ENCODE results near the gene ZNF267. TPM values are rescaled to one million over a fixed set of nuclear protein-coding genes. Genes with fewer than 3 reads are reported as not detected.

Gene ZNF267
- total RNA-seq, 4 donors from 2014 or later = 7.7 to 13.2 (median 11.3) TPM

GRCh38 chr16:31861455-31861854, 12.2 kb upstream of the ZNF267 start:
- TF ChIP-seq CTCF (IDR thresholded peaks at IDR 0.05) (no peak), POLR2AphosphoS5 (IDR thresholded peaks at IDR 0.05) (no peak), EP300 (IDR thresholded peaks at IDR 0.05) (no peak)
- Histone ChIP-seq H3K36me3 (no peaks in the 10 kb centered on the region), H3K27ac (no peak overlapping the region), H3K27me3 (no peaks in the 10 kb centered on the region), H3K4me3 (no peak overlapping the region), H3K4me1 (no peaks in the 10 kb centered on the region), H3K9me3 (no peaks in the 10 kb centered on the region)
- no peak for DNase-seq (ENCODE audit: low spot score in 2 of 2)
- WGBS = 69% methylated on average over 4 of the region's 4 CpGs

- WGBS = 88% methylated on average over 3 of the region's 3 CpGs
- no peaks in the 10 kb centered on the region for H3K27me3 ChIP-seq
Observed at GRCh38 chr16:31862761-31863160, 10.8 kb upstream of the ZNF267 start.

GRCh38 chr16:31868164-31868563, 5.4 kb upstream of the ZNF267 start:
- DNase-seq (ENCODE audit: low spot score in 2 of 2) = no peak
- H3K4me1 ChIP-seq = peaks cover 14% of the 10 kb centered on the region
- 30% methylated on average over 3 of the region's 3 CpGs for WGBS
- H3K27ac ChIP-seq = no peak overlapping the region
- no peaks in the 10 kb centered on the region for H3K36me3 ChIP-seq
- H3K4me3 ChIP-seq = no peak overlapping the region
- H3K9me3 ChIP-seq = no peaks in the 10 kb centered on the region
- no peaks in the 10 kb centered on the region for H3K27me3 ChIP-seq
- TF ChIP-seq POLR2AphosphoS5 (IDR thresholded peaks at IDR 0.05) (no peak), POLR2A (IDR thresholded peaks at IDR 0.05) (no peak), CTCF (IDR thresholded peaks at IDR 0.05) (no peak), EP300 (IDR thresholded peaks at IDR 0.05) (no peak)

More at GRCh38 chr16:31862761-31863160, 10.8 kb upstream of the ZNF267 start:
- DNase-seq (ENCODE audit: low spot score in 2 of 2) = no peak
- no peaks in the 10 kb centered on the region for H3K36me3 ChIP-seq
- H3K27ac ChIP-seq = no peak overlapping the region
- H3K4me3 ChIP-seq = no peak overlapping the region
- H3K9me3 ChIP-seq = no peaks in the 10 kb centered on the region
- H3K4me1 ChIP-seq = no peaks in the 10 kb centered on the region
- TF ChIP-seq EP300 (IDR thresholded peaks at IDR 0.05) (no peak), POLR2AphosphoS5 (IDR thresholded peaks at IDR 0.05) (no peak), POLR2A (IDR thresholded peaks at IDR 0.05) (no peak), CTCF (IDR thresholded peaks at IDR 0.05) (no peak)

GRCh38 chr16:31868691-31869167, 4.9 kb upstream of the ZNF267 start:
- Histone ChIP-seq H3K4me1 (peaks cover 17% of the 10 kb centered on the region), H3K9me3 (no peaks in the 10 kb centered on the region), H3K36me3 (no peaks in the 10 kb centered on the region), H3K4me3 (no peak overlapping the region), H3K27ac (no peak overlapping the region), H3K27me3 (no peaks in the 10 kb centered on the region)
- peak; percentile 83 to 91 for DNase-seq (ENCODE audit: low spot score in 2 of 2)
- 13% methylated on average over 8 of the region's 8 CpGs for WGBS
- TF ChIP-seq POLR2A (IDR thresholded peaks at IDR 0.05) (no peak), CTCF (IDR thresholded peaks at IDR 0.05) (peak; percentile 71)

- Histone ChIP-seq H3K27ac (peak overlapping the region; percentile 47), H3K36me3 (no peaks in the 10 kb centered on the region), H3K27me3 (no peaks in the 10 kb centered on the region), H3K4me1 (peaks cover 19% of the 10 kb centered on the region), H3K9me3 (no peaks in the 10 kb centered on the region), H3K4me3 (no peak overlapping the region)
- no peak for DNase-seq (ENCODE audit: low spot score in 2 of 2)
- 40% methylated on average over 4 of the region's 4 CpGs for WGBS
- TF ChIP-seq CTCF (IDR thresholded peaks at IDR 0.05) (no peak), EP300 (IDR thresholded peaks at IDR 0.05) (no peak), POLR2A (IDR thresholded peaks at IDR 0.05) (no peak), POLR2AphosphoS5 (IDR thresholded peaks at IDR 0.05) (no peak)
Observed at GRCh38 chr16:31869511-31870201, 4.0 kb upstream of the ZNF267 start.
